IMR-90 (cell line): ENCODE results near the gene ERICH2. TPM values are rescaled to one million over a fixed set of nuclear protein-coding genes. Genes with fewer than 3 reads are reported as not detected.
A peak's percentile ranks its signal among the peaks of the same experiment; 100 is the strongest.

Source experiments
- ATAC-seq: fragments of 200-7000 bp; cut with Tn5 transposase; 2 replicates; pipeline ENCODE4 v1.9.1; 2020; ENCODE audit warnings: low read depth, mild to moderate bottlenecking, moderate library complexity
- BruUV-seq: library from RNA; stranded (reverse); fragments of 400-500 nt; replicated peaks from 2 replicates; lab custom pipeline; 2021; lab: Mats Ljungman, UMichigan
- CTCF ChIA-PET: fragments of 300-600 bp; formaldehyde crosslinking; extraction: SDS; loops from one replicate; lab custom pipeline; 2021; ENCODE audit warnings: antibody characterized with exemption; lab: Yijun Ruan, JAX
- POLR2A ChIA-PET: fragments of 300-600 bp; sonication (Branson Sonifier 250); formaldehyde crosslinking; loops from one replicate; lab custom pipeline; 2022; ENCODE audit warnings: antibody characterized with exemption; ENCODE audit not compliant: unreplicated experiment; lab: Charles Lee
- DNase-seq: peaks from one replicate; pipeline ENCODE4 v3.0.0; 2013
- H2AFZ ChIP-seq: replicated peaks from 2 replicates; pipeline ENCODE3; 2013; ENCODE audit warnings: low read length, mild to moderate bottlenecking; ENCODE audit not compliant: poor library complexity
- H2AK5ac ChIP-seq: 2 replicates; pipeline ENCODE4 v1.6.1; 2013; ENCODE audit warnings: low read depth, low read length, inconsistent platforms
- H2AK9ac ChIP-seq: replicated peaks from 2 replicates; pipeline ENCODE3; 2013; ENCODE audit warnings: mild to moderate bottlenecking, low read depth, low read length, moderate library complexity; ENCODE audit not compliant: poor library complexity
- H2BK120ac ChIP-seq: 2 replicates; pipeline ENCODE4 v1.6.1; 2013; ENCODE audit warnings: low read depth, low read length, inconsistent platforms
- H2BK15ac ChIP-seq: 3 replicates; pipeline ENCODE4 v1.6.1; 2013; ENCODE audit warnings: low read depth, low read length, inconsistent platforms
- H2BK20ac ChIP-seq: 2 replicates; pipeline ENCODE4 v1.6.1; 2013; ENCODE audit warnings: low read depth, mild to moderate bottlenecking, inconsistent platforms, low read length, moderate library complexity
- H2BK5ac ChIP-seq: 2 replicates; pipeline ENCODE4 v1.6.1; 2013; ENCODE audit warnings: mild to moderate bottlenecking, low read depth, low read length, inconsistent platforms; ENCODE audit not compliant: poor library complexity, severe bottlenecking
- H3K14ac ChIP-seq: replicated peaks from 2 replicates; pipeline ENCODE4 v1.6.1; 2013; ENCODE audit warnings: low read depth, low read length, inconsistent platforms
- H3K18ac ChIP-seq: 2 replicates; pipeline ENCODE4 v1.6.1; 2013; ENCODE audit warnings: low read depth, low read length, control low read depth
- H3K23ac ChIP-seq: 2 replicates; pipeline ENCODE4 v1.6.1; 2013; ENCODE audit warnings: low read depth, low read length, inconsistent platforms
- H3K27ac ChIP-seq: 2 replicates; pipeline ENCODE4 v1.5.1; 2013; ENCODE audit warnings: mild to moderate bottlenecking, control low read depth, low read length; ENCODE audit not compliant: insufficient read depth
- H3K27me3 ChIP-seq: 2 replicates; pipeline ENCODE4 v1.6.1; 2013; ENCODE audit warnings: low read length; ENCODE audit not compliant: control insufficient read depth, insufficient read depth
- H3K36me3 ChIP-seq: 2 replicates; pipeline ENCODE4 v1.6.1; 2013; ENCODE audit warnings: low read length, mixed read lengths; ENCODE audit not compliant: control insufficient read depth, insufficient read depth
- H3K4ac ChIP-seq: 2 replicates; pipeline ENCODE4 v1.6.1; 2013; ENCODE audit warnings: low read depth, low read length, inconsistent platforms
- H3K4me1 ChIP-seq: 2 replicates; pipeline ENCODE4 v1.6.1; 2013; ENCODE audit warnings: low read length, mixed read lengths; ENCODE audit not compliant: control insufficient read depth, insufficient read depth
- H3K4me2 ChIP-seq: 2 replicates; pipeline ENCODE4 v1.6.1; 2013; ENCODE audit warnings: low read depth, mild to moderate bottlenecking, control low read depth, low read length, moderate library complexity
- H3K4me3 ChIP-seq: 2 replicates; pipeline ENCODE4 v1.5.1; 2013; ENCODE audit warnings: low read depth, mild to moderate bottlenecking, control low read depth, low read length, moderate library complexity; ENCODE audit not compliant: insufficient read depth
- H3K56ac ChIP-seq: 2 replicates; pipeline ENCODE4 v1.6.1; 2013; ENCODE audit warnings: low read length, inconsistent platforms; ENCODE audit not compliant: insufficient read depth; ENCODE audit errors: extremely low read depth
- H3K79me1 ChIP-seq, 2 experiments: 2 replicates each; pipeline ENCODE4 v1.6.1; 2013; ENCODE audit warnings: low read length in 2 of 2, inconsistent platforms in 1 of 2, low read depth in 1 of 2
- H3K9ac ChIP-seq: 2 replicates; pipeline ENCODE4 v1.6.1; 2013; ENCODE audit warnings: low read depth, low read length, control low read depth
- H3K9me1 ChIP-seq: 2 replicates; pipeline ENCODE4 v1.6.1; 2013; ENCODE audit warnings: low read length, inconsistent platforms; ENCODE audit not compliant: insufficient read depth
- H3K9me3 ChIP-seq: 2 replicates; pipeline ENCODE4 v1.6.1; 2013; ENCODE audit warnings: low read length; ENCODE audit not compliant: control insufficient read depth, insufficient read depth
- H4K20me1 ChIP-seq: 2 replicates; pipeline ENCODE4 v1.6.1; 2013; ENCODE audit warnings: low read length, inconsistent platforms; ENCODE audit not compliant: insufficient read depth
- H4K5ac ChIP-seq: 2 replicates; pipeline ENCODE4 v1.6.1; 2013; ENCODE audit warnings: mild to moderate bottlenecking, low read depth, low read length, control low read depth
- H4K8ac ChIP-seq, 2 experiments: 2 replicates each; pipeline ENCODE4 v1.6.1; 2013; ENCODE audit warnings: low read depth in 2 of 2, low read length in 2 of 2, control low read depth in 1 of 2, inconsistent platforms in 1 of 2
- H4K91ac ChIP-seq: 2 replicates; pipeline ENCODE4 v1.6.1; 2013; ENCODE audit warnings: low read depth, low read length, inconsistent platforms; ENCODE audit not compliant: insufficient read depth
- CTCF ChIP-seq: conservative IDR thresholded peaks from 2 replicates; pipeline ENCODE4 v1.5.1; 2012; ENCODE audit warnings: mild to moderate bottlenecking, low read depth, low read length, improper control_type of control experiment
- MAFK ChIP-seq: IDR thresholded peaks from 2 replicates; pipeline ENCODE4 v1.6.1; 2012; ENCODE audit warnings: low read depth, low read length, improper control_type of control experiment
- RAD21 ChIP-seq: IDR thresholded peaks from 2 replicates; pipeline ENCODE4 v1.6.1; 2012; ENCODE audit warnings: low read length, improper control_type of control experiment
- SMC3 ChIP-seq: fragments of 150-350 bp; IDR thresholded peaks from 2 replicates; pipeline ENCODE4 v1.6.1; 2016; ENCODE audit warnings: low read depth, mild to moderate bottlenecking, antibody characterized with exemption, low read length, moderate library complexity
- WGBS, 2 experiments: methylation state at CpG; one replicate each; pipeline versions ENCODE4 v1.1.5 to v1.1.7; 2013; ENCODE audit warnings: missing lambda C conversion rate in 2 of 2; ENCODE audit not compliant: insufficient read length in 1 of 2; ENCODE audit errors: extremely low coverage in 2 of 2; 5-methylcytosine and 5-hydroxymethylcytosine counted together
- dilution Hi-C: fragments of 300-500 bp; cut with HindIII; formaldehyde crosslinking; loops from one replicate; pipeline ENCODE4 v1.14.3; 2018; ENCODE audit warnings: low sequenced_read_pairs; ENCODE audit not compliant: unreplicated experiment
- in situ Hi-C: fragments of 300-500 bp; cut with MboI; formaldehyde crosslinking; loops from 3 replicates; pipeline ENCODE4 v1.14.3; 2019; ENCODE audit warnings: low sequenced_read_pairs, inconsistent platforms, mixed read lengths
- intact Hi-C: fragments of 100-400 bp; cut with micrococcal nuclease; formaldehyde crosslinking; loops from 2 replicates; pipeline ENCODE4 v1.10.0; 2022
- polyA plus RNA-seq, 3 experiments: library from polyadenylated mRNA; depleted of rRNA; stranded (reverse); fragments of >200 nt; gene quantifications; 2 replicates each; pipeline ENCODE4 v1.2.3, GENCODE V29; 2012; ENCODE audit warnings: low replicate concordance in 1 of 3
- total RNA-seq: library from RNA; depleted of rRNA; stranded (reverse); fragments of >200 nt; gene quantifications from 2 replicates; pipeline ENCODE4 v1.2.3, GENCODE V29; 2012

Gene ERICH2
- total and polyA plus RNA-seq, 2 of the 4 experiments (the other 2 are of a cell fraction): not detected

GRCh38 chr2:170815746-170816503 is 45.7 kb downstream of the ERICH2 start:
- WGBS, 2 experiments: 3% methylated on average over 7 of the region's 52 CpGs; no CpG with 5 or more reads in 1 of the 2 experiments
- CTCF ChIA-PET: interaction anchor here (0.5 to 1.4 kb wide), 4 partner anchors 425 to 452 kb away, joined by 3 to 4 read pairs (median 3); no protein-coding TSS in a partner anchor

More at GRCh38 chr2:170815746-170816503, 45.7 kb downstream of the ERICH2 start:
- dilution Hi-C loops: loop anchor here (25.0 kb wide), 1 partner anchor 404 kb away; no protein-coding TSS in a partner anchor
- Histone ChIP-seq H3K36me3 (no peaks in the 10 kb centered on the region), H4K8ac (no peak overlapping the region), H3K27ac (no peak overlapping the region), H2AFZ (no peak overlapping the region), H4K20me1 (no peaks in the 10 kb centered on the region), H3K79me1 (no peaks in the 10 kb centered on the region), H3K56ac (no peak overlapping the region), H2BK15ac (no peak overlapping the region), H3K9me1 (no peaks in the 10 kb centered on the region), H2AK9ac (no peak overlapping the region), H4K91ac (no peak overlapping the region), H3K9ac (no peak overlapping the region), H3K4me3 (no peak overlapping the region), H2BK5ac (no peak overlapping the region), H3K18ac (no peak overlapping the region), H3K23ac (no peak overlapping the region), H4K5ac (no peak overlapping the region), H3K4me1 (peaks cover 1% of the 10 kb centered on the region; the same call in 1 of the 2 replicates), H3K14ac (no peak overlapping the region), H2BK20ac (no peak overlapping the region), H3K4ac (no peak overlapping the region), H2BK120ac (no peak overlapping the region), H3K9me3 (no peaks in the 10 kb centered on the region; the same call in 1 of the 2 replicates), H3K27me3 (peaks cover 76% of the 10 kb centered on the region), H3K4me2 (peak overlapping the region; percentile 56; the same call in 1 of the 2 replicates), H2AK5ac (no peak overlapping the region)
- 0 out of 2 replicates have a peak, but pooled peaks have one; percentile 35 for ATAC-seq
- no TSS peak for BruUV-seq
- DNase-seq: peak; percentile 21
- POLR2A ChIA-PET: no interaction called here
- intact Hi-C loops: loop anchor here (10.0 kb wide), 1 partner anchor 881 kb away; no protein-coding TSS in a partner anchor
- TF ChIP-seq RAD21 (peak; percentile 72), CTCF (peak; percentile 71), SMC3 (peak; percentile 51), MAFK (no peak)
- in situ Hi-C loops: loop anchor here (10.0 to 25.0 kb wide), 4 partner anchors 411 to 1379 kb away; no protein-coding TSS in a partner anchor
